BLaER1 (cell line): Measurements from ENCODE around the gene ARAP1.

ENCODE experiments used
- H3K27ac ChIP-seq: shearing (Covaris generic); formaldehyde crosslinking; 2 replicates; pipeline ENCODE4 v1.8.1; 2022
- H3K27me3 ChIP-seq: shearing (Covaris generic); formaldehyde crosslinking; 2 replicates; pipeline ENCODE4 v1.8.1; 2022
- H3K36me3 ChIP-seq: shearing (Covaris generic); formaldehyde crosslinking; 2 replicates; pipeline ENCODE4 v1.8.1; 2022
- H3K4me1 ChIP-seq: shearing (Covaris generic); formaldehyde crosslinking; 2 replicates; pipeline ENCODE4 v1.8.1; 2022
- H3K4me2 ChIP-seq: shearing (Covaris generic); formaldehyde crosslinking; 2 replicates; pipeline ENCODE4 v1.8.1; 2022
- H3K4me3 ChIP-seq: shearing (Covaris generic); formaldehyde crosslinking; 2 replicates; pipeline ENCODE4 v1.8.1; 2022
- H3K9ac ChIP-seq: shearing (Covaris generic); formaldehyde crosslinking; 2 replicates; pipeline ENCODE4 v1.8.1; 2022
- H3K9me3 ChIP-seq: shearing (Covaris generic); formaldehyde crosslinking; 2 replicates; pipeline ENCODE4 v1.8.1; 2022
- H4K20me1 ChIP-seq: shearing (Covaris generic); formaldehyde crosslinking; 2 replicates; pipeline ENCODE4 v1.8.1; 2022
- Cebpa-rat ChIP-seq: shearing (Covaris generic); IDR thresholded peaks from 2 replicates; pipeline ENCODE4 v1.8.1; 2022

ARAP1 gene

GRCh38 chr11:72764503-72764902, 12.3 kb upstream of the ARAP1 start:
- no peak for TF ChIP-seq Cebpa-rat
- Histone ChIP-seq H3K36me3 (no peaks in the 10 kb centered on the region), H3K27ac (peak overlapping the region; percentile 49), H3K4me2 (peak overlapping the region; percentile 76), H4K20me1 (no peaks in the 10 kb centered on the region; the same call in 1 of the 2 replicates), H3K4me3 (no peak overlapping the region), H3K9me3 (no peaks in the 10 kb centered on the region), H3K27me3 (no peaks in the 10 kb centered on the region), H3K4me1 (peaks cover 40% of the 10 kb centered on the region), H3K9ac (no peak overlapping the region; the same call in 1 of the 2 replicates)

- Histone ChIP-seq H3K4me3 (no peak overlapping the region), H3K36me3 (no peaks in the 10 kb centered on the region), H3K9ac (peak overlapping the region; percentile 7; the same call in 1 of the 2 replicates), H3K4me2 (peak overlapping the region; percentile 76), H3K4me1 (peaks cover 46% of the 10 kb centered on the region), H3K27me3 (no peaks in the 10 kb centered on the region), H3K27ac (peak overlapping the region; percentile 49), H4K20me1 (no peaks in the 10 kb centered on the region; the same call in 1 of the 2 replicates), H3K9me3 (no peaks in the 10 kb centered on the region)
- TF ChIP-seq Cebpa-rat = no peak
Observed at GRCh38 chr11:72763823-72764222, 11.6 kb upstream of the ARAP1 start.

DNA sequence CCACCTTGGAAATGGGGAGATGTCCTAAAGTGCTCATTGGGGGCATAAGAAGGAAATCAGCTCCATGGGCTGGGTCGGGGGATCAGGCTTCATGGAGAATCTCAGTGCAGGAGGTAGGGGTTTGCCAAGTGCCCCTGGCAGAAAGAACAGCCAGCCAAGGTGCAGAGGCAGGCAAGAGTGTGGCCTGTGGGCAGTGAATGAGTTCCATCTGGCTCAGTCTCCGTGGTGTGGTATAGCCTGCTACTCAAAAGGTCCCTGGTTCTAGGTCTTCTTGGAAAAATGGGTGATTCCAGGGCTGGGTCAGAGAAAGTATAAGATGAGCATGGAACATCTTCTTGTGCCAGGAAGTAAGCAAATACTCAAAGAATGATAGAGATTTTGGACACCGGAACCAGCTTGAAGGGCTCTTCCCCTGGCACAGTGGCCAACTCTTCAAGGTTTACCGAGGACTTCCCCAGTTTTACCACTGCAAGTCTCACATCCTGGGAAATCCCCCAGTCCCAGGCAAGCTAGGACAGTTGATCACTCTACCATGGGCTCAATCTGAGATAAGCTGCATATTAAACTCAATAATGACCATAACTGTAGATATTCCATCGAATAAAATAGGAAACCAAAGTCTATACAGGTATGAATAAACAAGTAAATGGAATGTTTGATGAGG, 10.6 kb upstream of the ARAP1 start:
- Histone ChIP-seq H3K4me2 (peak overlapping the region; percentile 76), H3K9me3 (no peaks in the 10 kb centered on the region), H3K27ac (peak overlapping the region; percentile 5; the same call in 1 of the 2 replicates), H3K36me3 (peaks cover 7% of the 10 kb centered on the region; the same call in 1 of the 2 replicates), H3K4me3 (no peak overlapping the region), H3K4me1 (peaks cover 46% of the 10 kb centered on the region), H3K9ac (no peak overlapping the region), H4K20me1 (no peaks in the 10 kb centered on the region; the same call in 1 of the 2 replicates), H3K27me3 (no peaks in the 10 kb centered on the region)
- no peak for TF ChIP-seq Cebpa-rat

DNA sequence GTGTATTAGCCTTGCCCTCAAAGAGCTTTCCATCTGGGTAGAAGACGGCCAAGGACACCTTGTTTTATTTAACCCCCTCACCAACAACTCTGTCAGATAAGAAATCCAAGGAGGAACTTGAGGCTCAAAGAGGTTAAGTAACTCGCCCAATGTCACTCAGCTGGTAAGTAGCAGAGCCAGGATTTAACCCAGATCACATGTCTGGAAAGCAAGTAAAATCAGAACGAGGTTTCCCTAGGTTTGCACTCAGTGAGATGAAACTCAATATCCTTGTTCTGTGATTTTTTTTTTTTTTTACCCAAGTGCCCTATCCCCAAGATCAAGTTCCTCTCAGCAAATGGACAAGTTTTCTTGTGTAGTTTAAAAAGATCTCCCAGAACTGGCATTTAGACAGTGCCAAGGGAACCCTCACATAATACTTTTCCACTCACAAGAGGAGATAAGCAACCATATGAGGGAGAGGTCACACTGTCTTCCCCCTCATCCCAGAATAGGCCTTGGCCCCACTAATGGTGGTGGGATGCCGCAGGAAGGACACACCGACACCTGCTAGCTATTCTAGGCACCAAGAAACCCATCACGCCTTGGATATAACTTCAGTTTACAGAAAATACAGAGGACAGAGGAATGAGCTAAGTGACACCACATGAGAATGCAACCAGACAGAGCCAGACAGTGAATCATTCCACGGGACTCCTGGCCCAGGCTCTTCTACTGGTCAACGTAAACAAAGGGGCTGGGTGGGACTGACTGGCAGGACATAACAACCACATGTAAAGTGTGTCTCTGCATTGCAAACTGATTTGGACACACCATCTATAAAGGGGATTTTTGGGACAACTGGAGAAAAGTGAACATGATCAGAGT, 8.6 kb upstream of the ARAP1 start:
- Histone ChIP-seq H3K27me3 (no peaks in the 10 kb centered on the region), H3K36me3 (peaks cover 13% of the 10 kb centered on the region; the same call in 1 of the 2 replicates), H3K4me2 (no peak overlapping the region), H4K20me1 (no peaks in the 10 kb centered on the region; the same call in 1 of the 2 replicates), H3K9ac (no peak overlapping the region), H3K4me3 (no peak overlapping the region), H3K27ac (no peak overlapping the region), H3K9me3 (no peaks in the 10 kb centered on the region), H3K4me1 (peaks cover 38% of the 10 kb centered on the region)
- TF ChIP-seq Cebpa-rat = no peak

DNA sequence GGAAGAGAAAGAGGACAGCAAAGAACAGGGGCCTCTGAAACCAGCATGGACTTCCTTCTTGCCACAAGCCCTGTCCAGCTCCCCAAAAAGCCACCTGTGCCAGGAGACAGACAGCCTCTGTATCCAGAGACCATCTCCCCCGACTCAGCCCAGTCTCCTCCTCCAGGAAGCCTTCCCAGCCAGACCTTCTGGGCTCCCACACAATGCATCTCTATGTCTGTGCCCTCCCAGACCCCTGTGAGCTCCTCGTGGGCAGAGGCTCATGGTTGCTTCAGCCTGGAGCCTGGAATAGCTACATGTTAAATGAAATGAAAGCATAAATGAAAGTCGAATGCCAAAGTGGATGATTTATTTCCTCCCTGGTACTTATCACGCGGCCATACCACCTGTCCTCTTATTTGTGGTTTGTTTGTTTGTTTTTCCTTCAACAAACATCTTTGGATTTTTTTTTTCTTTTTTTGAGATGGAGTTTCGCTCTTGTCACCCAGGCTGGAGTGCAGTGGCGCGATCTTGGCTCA, 7.3 kb upstream of the ARAP1 start:
- Histone ChIP-seq H3K4me1 (peaks cover 34% of the 10 kb centered on the region), H3K36me3 (peaks cover 13% of the 10 kb centered on the region; the same call in 1 of the 2 replicates), H3K4me3 (no peak overlapping the region), H4K20me1 (no peaks in the 10 kb centered on the region; the same call in 1 of the 2 replicates), H3K27me3 (no peaks in the 10 kb centered on the region), H3K27ac (no peak overlapping the region), H3K9me3 (no peaks in the 10 kb centered on the region), H3K9ac (no peak overlapping the region), H3K4me2 (no peak overlapping the region)
- no peak for TF ChIP-seq Cebpa-rat

DNA sequence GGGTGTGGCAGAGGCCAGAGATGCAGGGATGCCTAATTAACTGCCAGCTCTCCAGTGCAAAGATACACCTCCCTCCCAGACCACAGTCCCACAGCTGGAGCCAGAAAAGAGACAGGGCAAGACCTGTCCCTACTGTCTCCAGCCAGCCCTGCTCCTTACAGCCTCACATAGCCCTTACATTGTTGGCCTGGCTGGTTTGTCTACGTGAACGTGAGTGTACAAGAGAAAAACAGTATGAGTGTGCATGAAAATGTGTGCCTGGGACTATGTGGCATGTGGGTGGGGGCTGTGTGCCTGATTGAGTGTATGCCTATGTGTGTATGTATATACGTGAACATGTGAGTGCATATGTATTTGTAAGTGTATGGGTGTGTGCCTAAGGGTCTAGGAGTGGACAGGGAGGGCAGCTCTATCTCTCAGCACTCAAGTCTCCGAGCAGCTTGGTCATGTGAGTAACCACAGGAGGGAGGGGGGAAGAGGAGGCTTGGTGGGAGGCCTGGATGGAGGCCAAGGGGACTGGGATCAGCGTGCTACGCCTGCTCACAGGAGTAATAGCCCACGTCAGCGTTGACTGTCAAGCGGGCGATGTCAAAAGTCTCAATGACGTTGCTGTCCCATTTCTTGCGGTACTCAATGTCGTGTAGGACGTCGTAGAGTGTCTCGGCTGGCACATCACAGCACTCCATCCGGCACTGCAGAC, 6.6 kb upstream of the ARAP1 start:
- TF ChIP-seq Cebpa-rat = no peak
- H3K27ac ChIP-seq = no peak overlapping the region
- peaks cover 13% of the 10 kb centered on the region; the same call in 1 of the 2 replicates for H3K36me3 ChIP-seq
- H3K4me2 ChIP-seq = no peak overlapping the region
- H3K4me3 ChIP-seq = no peak overlapping the region
- no peaks in the 10 kb centered on the region for H3K27me3 ChIP-seq
- no peak overlapping the region for H3K9ac ChIP-seq
- peaks cover 31% of the 10 kb centered on the region for H3K4me1 ChIP-seq
- H3K9me3 ChIP-seq = no peaks in the 10 kb centered on the region
- no peaks in the 10 kb centered on the region for H4K20me1 ChIP-seq

DNA sequence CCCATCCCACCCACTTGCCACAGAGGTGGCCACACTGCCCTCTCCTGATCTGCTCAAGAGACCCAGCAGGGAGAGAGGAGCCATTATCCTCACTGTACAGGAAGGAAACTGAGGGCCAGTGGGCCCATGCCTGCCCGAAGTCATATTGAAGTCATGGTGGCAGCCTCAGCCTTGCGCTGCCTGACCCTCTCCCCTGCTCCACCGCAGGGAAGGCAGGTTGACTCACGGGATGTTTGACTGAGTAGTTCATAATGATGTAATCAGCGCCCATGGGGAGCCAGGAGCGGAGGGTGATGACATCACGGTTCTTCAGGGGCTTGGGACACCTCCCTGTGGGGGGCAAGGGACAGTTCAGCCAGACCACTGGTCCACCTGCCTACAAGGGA, 6.1 kb upstream of the ARAP1 start:
- peaks cover 31% of the 10 kb centered on the region for H3K4me1 ChIP-seq
- no peaks in the 10 kb centered on the region for H3K27me3 ChIP-seq
- no peak overlapping the region for H3K4me2 ChIP-seq
- H4K20me1 ChIP-seq = no peaks in the 10 kb centered on the region
- no peaks in the 10 kb centered on the region for H3K9me3 ChIP-seq
- no peak overlapping the region for H3K27ac ChIP-seq
- H3K36me3 ChIP-seq = peaks cover 13% of the 10 kb centered on the region; the same call in 1 of the 2 replicates
- no peak for TF ChIP-seq Cebpa-rat
- no peak overlapping the region for H3K9ac ChIP-seq
- no peak overlapping the region for H3K4me3 ChIP-seq

DNA sequence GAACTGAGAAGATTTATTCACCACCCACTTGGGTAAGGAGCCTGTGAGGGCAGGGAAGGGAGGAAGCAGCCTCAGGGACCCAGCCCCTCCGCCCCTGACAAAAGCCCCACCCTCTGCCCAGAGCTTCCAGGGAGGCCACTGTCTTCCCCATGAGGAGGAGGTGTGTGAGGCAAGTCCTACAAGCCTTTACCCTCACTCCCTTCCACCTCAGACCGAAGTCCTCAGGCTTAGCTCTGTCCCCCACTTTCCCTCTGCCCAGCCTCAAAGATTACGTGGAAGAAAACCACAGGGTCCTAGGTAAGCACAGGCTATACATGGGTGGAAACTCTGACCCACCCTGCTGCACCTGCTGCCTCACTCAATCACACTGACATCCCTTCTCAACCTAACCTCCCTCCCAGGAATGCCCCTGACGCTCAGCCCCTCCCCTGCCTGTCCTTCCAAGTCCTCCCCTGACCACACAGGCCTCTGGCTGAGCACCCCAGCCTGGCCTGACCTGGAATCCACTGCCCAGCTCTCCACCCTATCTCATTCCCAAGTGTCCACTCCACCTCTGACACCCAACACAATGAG, 3.6 kb upstream of the ARAP1 start:
- peaks cover 13% of the 10 kb centered on the region; the same call in 1 of the 2 replicates for H3K36me3 ChIP-seq
- H3K9ac ChIP-seq = no peak overlapping the region
- TF ChIP-seq Cebpa-rat = no peak
- no peak overlapping the region for H3K27ac ChIP-seq
- peaks cover 4% of the 10 kb centered on the region; the same call in 1 of the 2 replicates for H4K20me1 ChIP-seq
- H3K4me3 ChIP-seq = no peak overlapping the region
- no peaks in the 10 kb centered on the region for H3K9me3 ChIP-seq
- H3K4me2 ChIP-seq = no peak overlapping the region
- H3K4me1 ChIP-seq = peaks cover 40% of the 10 kb centered on the region
- no peaks in the 10 kb centered on the region for H3K27me3 ChIP-seq

GRCh38 chr11:72754544-72755155, 2.4 kb upstream of the ARAP1 start:
- H3K36me3 ChIP-seq = peaks cover 13% of the 10 kb centered on the region; the same call in 1 of the 2 replicates
- no peak overlapping the region for H3K9ac ChIP-seq
- H3K4me1 ChIP-seq = peaks cover 49% of the 10 kb centered on the region
- H3K9me3 ChIP-seq = no peaks in the 10 kb centered on the region
- no peak overlapping the region for H3K4me2 ChIP-seq
- peaks cover 15% of the 10 kb centered on the region for H4K20me1 ChIP-seq
- H3K27me3 ChIP-seq = no peaks in the 10 kb centered on the region
- H3K27ac ChIP-seq = no peak overlapping the region
- H3K4me3 ChIP-seq = no peak overlapping the region
- no peak for TF ChIP-seq Cebpa-rat
